Activated B cell treated with CpG ODN at 0.5 μM for 24 hours (primary cell): Measurements from ENCODE around the gene CCDC88B. TPM values are rescaled to one million over a fixed set of nuclear protein-coding genes. Genes with fewer than 3 reads are reported as not detected.

ENCODE experiments used
- ATAC-seq: fragments of 200-7000 bp; cut with Tn5 transposase; one replicate; pipeline ENCODE4 v1.10.0; 2021; ENCODE audit warnings: low read depth, mild to moderate bottlenecking, moderate library complexity
- CTCF ChIA-PET: fragments of 350-600 bp; sonication (Branson Sonifier 250); formaldehyde crosslinking; loops from one replicate; lab custom pipeline; 2021; ENCODE audit warnings: antibody characterized with exemption; lab: Charles Lee
- POLR2A ChIA-PET: fragments of 350-600 bp; sonication (Branson Sonifier 250); formaldehyde crosslinking; loops from one replicate; lab custom pipeline; 2021; ENCODE audit warnings: antibody characterized with exemption; lab: Charles Lee
- DNase-seq: peaks from one replicate; pipeline ENCODE4 v3.0.0; 2022
- H3K27ac Mint-ChIP-seq: one replicate; pipeline ENCODE4 v1.8.0; 2020; ENCODE audit warnings: mixed read lengths
- H3K27me3 Mint-ChIP-seq: one replicate; pipeline ENCODE4 v1.8.0; 2021; ENCODE audit warnings: mixed read lengths
- H3K36me3 Mint-ChIP-seq: one replicate; pipeline ENCODE4 v1.8.0; 2021; ENCODE audit warnings: low read depth, mixed read lengths
- H3K4me1 Mint-ChIP-seq: one replicate; pipeline ENCODE4 v1.8.0; 2021; ENCODE audit warnings: mixed read lengths
- H3K4me3 Mint-ChIP-seq: one replicate; pipeline ENCODE4 v1.8.0; 2020; ENCODE audit warnings: mild to moderate bottlenecking, mixed read lengths
- H3K9me3 Mint-ChIP-seq: one replicate; pipeline ENCODE4 v1.8.0; 2020; ENCODE audit warnings: mixed read lengths
- intact Hi-C: fragments of 100-400 bp; cut with micrococcal nuclease; formaldehyde crosslinking; loops from one replicate; pipeline ENCODE4 v1.15.1; 2024
- total RNA-seq: library from RNA; stranded (reverse); gene quantifications from 2 replicates; pipeline ENCODE4 v1.2.3, GENCODE V29; 2022
- TF ChIP-seq, protein P1 (sequence below): fragments of 200-600 bp; IDR thresholded peaks from one replicate; pipeline ENCODE4 v1.8.0; 2022; ENCODE audit warnings: antibody characterized with exemption, mild to moderate bottlenecking

CCDC88B gene
- total RNA-seq, 1 donor from 2014 or later, result 201 TPM

DNA sequence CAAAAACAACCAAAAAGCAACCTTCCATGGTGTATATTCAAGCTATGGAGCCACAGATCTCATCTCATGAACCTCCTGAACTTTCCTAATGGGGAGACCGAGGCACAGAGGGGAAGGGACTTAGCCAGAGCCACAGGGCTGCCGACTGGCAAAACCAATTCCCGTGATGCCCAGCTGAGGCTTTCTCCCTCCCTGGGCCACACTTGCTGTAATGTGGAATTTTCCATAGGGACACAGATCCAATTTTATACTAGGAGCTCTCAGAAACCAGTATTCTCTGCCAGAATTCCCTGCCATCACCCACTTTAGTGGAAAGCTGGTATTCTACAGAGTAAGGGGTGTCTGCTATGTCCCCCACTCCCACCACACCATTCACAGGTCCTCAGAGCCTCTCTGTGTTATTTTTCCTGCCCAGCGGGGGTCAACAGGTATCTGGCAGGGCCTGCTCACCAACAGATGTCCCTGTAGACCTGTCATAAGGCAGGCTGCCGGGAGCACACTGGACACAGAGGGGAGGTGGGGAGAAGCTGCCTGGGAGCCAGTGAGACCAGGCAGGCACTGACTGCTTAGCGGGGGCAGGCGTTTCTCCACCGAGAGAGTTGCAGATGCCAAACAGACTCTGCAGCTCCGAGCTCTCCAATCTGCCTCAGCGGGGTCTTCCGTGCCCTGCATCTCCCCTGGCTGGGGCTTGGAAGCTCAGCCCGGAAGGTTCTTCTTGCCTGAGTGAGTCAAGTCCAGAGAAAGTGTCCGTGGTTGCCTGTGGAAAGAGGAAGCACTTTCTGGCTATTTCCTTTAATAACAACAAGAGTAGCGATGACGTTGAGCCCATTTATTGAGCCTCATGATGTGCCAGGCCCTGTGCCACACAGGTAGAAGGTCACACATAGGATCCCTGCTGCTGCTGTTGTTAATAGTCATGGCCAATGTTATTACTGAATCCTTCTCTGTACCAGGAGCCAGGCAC is 45.3 kb downstream of the CCDC88B start:
- no peak overlapping the region for H3K27ac Mint-ChIP-seq

DNA sequence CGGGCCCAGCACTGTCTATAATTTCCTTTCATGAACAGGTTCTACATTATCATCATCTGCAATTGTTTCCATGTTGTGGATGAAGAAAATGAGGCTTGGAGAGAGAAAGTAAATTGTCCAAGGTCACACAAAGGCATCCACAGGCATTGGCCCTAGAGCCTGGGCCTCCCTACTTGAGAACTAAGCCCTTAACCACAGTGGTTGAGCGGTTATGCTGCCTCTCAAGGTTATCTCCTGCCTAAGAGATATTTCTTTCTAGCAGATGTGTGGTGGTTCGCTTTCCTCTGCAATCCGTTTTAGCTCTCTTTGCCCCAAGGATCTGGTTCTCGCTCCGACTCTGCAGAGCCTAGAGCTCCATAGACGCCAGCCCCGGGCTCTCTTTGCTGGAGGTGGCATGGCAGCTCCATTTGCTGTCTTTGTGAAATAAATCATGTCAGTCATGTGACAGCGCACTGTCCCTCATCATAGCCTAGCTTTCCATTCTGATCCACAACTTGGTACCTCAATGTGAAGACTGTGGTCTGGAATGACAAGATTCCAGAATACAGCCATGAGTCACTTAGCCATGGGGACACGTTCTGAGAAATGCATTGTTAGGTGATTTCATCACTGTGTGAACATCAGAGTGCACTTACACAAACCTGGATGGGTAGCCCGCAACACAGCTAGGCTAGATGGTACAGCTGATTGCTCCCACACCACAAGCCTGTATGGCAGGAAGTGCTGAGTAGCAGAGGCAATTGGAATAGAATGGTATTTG is 46.1 kb downstream of the CCDC88B start:
- H3K27ac Mint-ChIP-seq, result no peak overlapping the region
- ATAC-seq (no peak), DNase-seq (no peak)
- no peak overlapping the region for H3K4me3 Mint-ChIP-seq
- H3K27me3 Mint-ChIP-seq, result peaks cover 9% of the 10 kb centered on the region
- ChIA-PET CTCF (no interaction called here), POLR2A (no interaction called here)
- intact Hi-C loops, result no loop called here
- TF ChIP-seq, protein P1, sequence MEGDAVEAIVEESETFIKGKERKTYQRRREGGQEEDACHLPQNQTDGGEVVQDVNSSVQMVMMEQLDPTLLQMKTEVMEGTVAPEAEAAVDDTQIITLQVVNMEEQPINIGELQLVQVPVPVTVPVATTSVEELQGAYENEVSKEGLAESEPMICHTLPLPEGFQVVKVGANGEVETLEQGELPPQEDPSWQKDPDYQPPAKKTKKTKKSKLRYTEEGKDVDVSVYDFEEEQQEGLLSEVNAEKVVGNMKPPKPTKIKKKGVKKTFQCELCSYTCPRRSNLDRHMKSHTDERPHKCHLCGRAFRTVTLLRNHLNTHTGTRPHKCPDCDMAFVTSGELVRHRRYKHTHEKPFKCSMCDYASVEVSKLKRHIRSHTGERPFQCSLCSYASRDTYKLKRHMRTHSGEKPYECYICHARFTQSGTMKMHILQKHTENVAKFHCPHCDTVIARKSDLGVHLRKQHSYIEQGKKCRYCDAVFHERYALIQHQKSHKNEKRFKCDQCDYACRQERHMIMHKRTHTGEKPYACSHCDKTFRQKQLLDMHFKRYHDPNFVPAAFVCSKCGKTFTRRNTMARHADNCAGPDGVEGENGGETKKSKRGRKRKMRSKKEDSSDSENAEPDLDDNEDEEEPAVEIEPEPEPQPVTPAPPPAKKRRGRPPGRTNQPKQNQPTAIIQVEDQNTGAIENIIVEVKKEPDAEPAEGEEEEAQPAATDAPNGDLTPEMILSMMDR, result no peak
- H3K4me1 Mint-ChIP-seq, result peaks cover 21% of the 10 kb centered on the region
- no peaks in the 10 kb centered on the region for H3K36me3 Mint-ChIP-seq
- H3K9me3 Mint-ChIP-seq, result no peaks in the 10 kb centered on the region

More for the DNA sequence above, 45.3 kb downstream of the CCDC88B start:
- TF ChIP-seq, protein P1, result no peak
- Mint-ChIP-seq H3K9me3 (no peaks in the 10 kb centered on the region), H3K4me1 (peaks cover 15% of the 10 kb centered on the region), H3K4me3 (no peak overlapping the region), H3K36me3 (no peaks in the 10 kb centered on the region), H3K27me3 (peaks cover 3% of the 10 kb centered on the region)
- DNase-seq (no peak), ATAC-seq (no peak)
- intact Hi-C loops, result no loop called here
- ChIA-PET POLR2A (no interaction called here), CTCF (no interaction called here)

DNA sequence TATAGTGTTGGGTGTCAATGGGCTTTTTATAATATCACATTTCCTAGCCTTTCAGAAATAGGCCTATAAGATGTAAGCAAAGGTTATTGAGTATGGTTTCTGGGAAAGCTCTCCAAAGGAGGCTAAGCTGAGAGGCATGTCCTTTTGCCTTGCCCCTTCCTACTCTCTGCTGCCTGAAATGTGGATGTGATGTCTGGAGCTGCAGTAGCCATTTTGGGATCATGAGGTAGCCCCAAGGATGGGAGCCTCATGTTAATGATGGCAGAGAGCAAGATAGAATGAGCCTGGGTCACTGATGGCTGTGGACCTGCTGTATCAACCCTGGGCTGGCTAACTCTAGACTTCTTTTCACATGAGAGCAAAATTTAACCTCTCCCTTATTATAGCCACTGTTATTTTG is 47.9 kb downstream of the CCDC88B start:
- ATAC-seq, result no peak
- intact Hi-C loops, result no loop called here
- ChIA-PET CTCF (no interaction called here), POLR2A (no interaction called here)
- Mint-ChIP-seq H3K27ac (no peak overlapping the region), H3K4me3 (no peak overlapping the region), H3K9me3 (no peaks in the 10 kb centered on the region), H3K27me3 (peaks cover 12% of the 10 kb centered on the region), H3K4me1 (peaks cover 26% of the 10 kb centered on the region), H3K36me3 (no peaks in the 10 kb centered on the region)
- DNase-seq, result no peak
- TF ChIP-seq, protein P1, result no peak

DNA sequence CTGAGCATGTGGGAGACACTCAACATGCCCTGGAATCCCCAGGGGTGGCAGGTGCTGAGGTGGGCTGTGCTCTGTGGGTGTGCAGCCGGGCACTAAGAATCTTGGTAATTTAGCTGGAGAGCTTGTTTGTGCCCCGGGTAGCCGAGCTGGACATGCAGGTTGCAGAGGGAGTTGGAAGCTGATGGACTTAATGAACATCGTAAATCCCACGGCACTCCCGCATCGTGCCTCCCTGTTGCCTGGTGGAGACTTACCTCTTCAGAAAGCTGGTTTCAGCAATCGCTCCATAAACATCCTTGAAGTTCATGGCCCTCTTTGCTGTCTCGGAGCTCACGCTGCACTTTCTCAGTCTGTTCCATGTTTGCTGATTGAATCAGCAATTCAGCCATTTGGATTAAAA is 48.9 kb downstream of the CCDC88B start:
- CTCF ChIA-PET, result no interaction called here
- intact Hi-C loops, result no loop called here
- Mint-ChIP-seq H3K27ac (no peak overlapping the region), H3K27me3 (peaks cover 14% of the 10 kb centered on the region), H3K4me3 (no peak overlapping the region), H3K4me1 (peaks cover 26% of the 10 kb centered on the region), H3K36me3 (no peaks in the 10 kb centered on the region), H3K9me3 (no peaks in the 10 kb centered on the region)
- TF ChIP-seq, protein P1, result no peak
- POLR2A ChIA-PET, result interaction anchor here (0.7 kb wide), 1 partner anchor 42 kb away, joined by 4 read pairs; no protein-coding TSS in a partner anchor
- DNase-seq (no peak), ATAC-seq (no peak)

DNA sequence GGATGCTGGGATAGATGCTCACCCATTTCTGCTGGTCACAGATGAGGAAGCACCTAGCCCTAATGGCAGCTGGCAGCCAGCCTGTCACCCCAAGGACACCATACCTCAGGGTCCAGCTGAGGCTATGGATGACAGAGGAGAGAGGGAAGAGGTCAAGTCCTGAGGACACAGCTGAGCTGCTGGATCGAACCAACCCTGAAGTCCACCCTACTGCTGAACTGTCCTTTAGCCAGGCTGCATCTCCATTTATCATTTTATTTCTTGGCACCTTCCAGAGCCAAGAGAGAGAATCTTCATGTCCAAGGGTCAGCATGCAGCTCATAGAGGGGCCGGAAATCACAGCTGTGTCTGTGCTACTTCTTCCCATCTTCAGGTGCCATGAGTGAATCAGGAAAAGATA is 49.8 kb downstream of the CCDC88B start:
- TF ChIP-seq, protein P1, result no peak
- ATAC-seq, result no peak
- intact Hi-C loops, result no loop called here
- Mint-ChIP-seq H3K4me1 (peaks cover 26% of the 10 kb centered on the region), H3K27ac (no peak overlapping the region), H3K27me3 (peaks cover 18% of the 10 kb centered on the region), H3K36me3 (no peaks in the 10 kb centered on the region), H3K4me3 (no peak overlapping the region), H3K9me3 (no peaks in the 10 kb centered on the region)
- no peak for DNase-seq
- POLR2A ChIA-PET, result no interaction called here
- CTCF ChIA-PET, result interaction anchor here (0.6 kb wide), 1 partner anchor 26 kb away, joined by 3 read pairs; no protein-coding TSS in a partner anchor
